ENCODE measurements around the gene SLC13A3.

SLC13A3 gene

DNA sequence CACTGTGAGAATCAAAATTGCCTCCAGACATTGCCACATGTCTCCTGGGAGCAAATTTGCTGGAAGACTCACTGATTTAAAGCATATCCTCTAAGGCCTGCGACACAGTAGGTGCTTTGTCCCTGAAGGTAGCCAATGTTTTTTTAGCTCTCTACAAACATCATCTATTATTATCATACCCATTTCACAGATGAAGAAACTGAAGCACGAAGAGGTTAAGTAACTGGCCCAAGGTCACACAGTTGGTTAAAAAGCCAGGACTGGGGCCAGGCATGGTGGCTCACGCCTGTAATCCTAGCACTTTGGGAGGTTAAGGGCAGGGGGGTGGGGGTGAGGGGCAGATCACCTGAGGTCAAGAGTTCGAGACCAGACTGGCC, 12.4 kb downstream of the SLC13A3 start:
- no peak overlapping the region for H3K4me3 ChIP-seq (ENCODE audit: insufficient read depth, low read length, poor library complexity, severe bottlenecking)
- TF ChIP-seq EZH2phosphoT487 (conservative IDR thresholded peaks at IDR 0.05; ENCODE audit: low read length) = no peak
- no peak for TF ChIP-seq CTCF (IDR thresholded peaks at IDR 0.05; ENCODE audit: insufficient read depth, low read length, poor library complexity, severe bottlenecking)
- no peaks in the 10 kb centered on the region for H3K9me3 ChIP-seq (ENCODE audit: insufficient read depth, low read length)
- no peaks in the 10 kb centered on the region for H3K79me2 ChIP-seq (ENCODE audit: insufficient read depth, low read length)
- H3K4me2 ChIP-seq (ENCODE audit: low read depth, low read length, poor library complexity, severe bottlenecking) = no peak overlapping the region
- H4K20me1 ChIP-seq (ENCODE audit: low read depth, low read length) = no peaks in the 10 kb centered on the region
- H2AFZ ChIP-seq (ENCODE audit: low read depth, low read length, severe bottlenecking) = no peak overlapping the region
- H3K27me3 ChIP-seq (ENCODE audit: low read length) = no peaks in the 10 kb centered on the region; the same call in 1 of the 2 replicates
- no peaks in the 10 kb centered on the region for H3K9me2 ChIP-seq (replicated peaks; ENCODE audit: insufficient read depth, low read length)
- H3F3A ChIP-seq (ENCODE audit: insufficient read depth) = no peaks in the 10 kb centered on the region
- no peaks in the 10 kb centered on the region for H3K36me3 ChIP-seq (ENCODE audit: low read length)
- H3K27ac ChIP-seq (ENCODE audit: low read depth, low read length) = no peak overlapping the region
- H3K9ac ChIP-seq (ENCODE audit: low read length) = no peak overlapping the region

- Histone ChIP-seq H3K4me2 (ENCODE audit: low read depth, low read length, poor library complexity, severe bottlenecking) (no peak overlapping the region), H3K27me3 (ENCODE audit: low read length) (no peaks in the 10 kb centered on the region; the same call in 1 of the 2 replicates)
Observed at GRCh38 chr20:46638134-46638897, 12.9 kb downstream of the SLC13A3 start.

DNA sequence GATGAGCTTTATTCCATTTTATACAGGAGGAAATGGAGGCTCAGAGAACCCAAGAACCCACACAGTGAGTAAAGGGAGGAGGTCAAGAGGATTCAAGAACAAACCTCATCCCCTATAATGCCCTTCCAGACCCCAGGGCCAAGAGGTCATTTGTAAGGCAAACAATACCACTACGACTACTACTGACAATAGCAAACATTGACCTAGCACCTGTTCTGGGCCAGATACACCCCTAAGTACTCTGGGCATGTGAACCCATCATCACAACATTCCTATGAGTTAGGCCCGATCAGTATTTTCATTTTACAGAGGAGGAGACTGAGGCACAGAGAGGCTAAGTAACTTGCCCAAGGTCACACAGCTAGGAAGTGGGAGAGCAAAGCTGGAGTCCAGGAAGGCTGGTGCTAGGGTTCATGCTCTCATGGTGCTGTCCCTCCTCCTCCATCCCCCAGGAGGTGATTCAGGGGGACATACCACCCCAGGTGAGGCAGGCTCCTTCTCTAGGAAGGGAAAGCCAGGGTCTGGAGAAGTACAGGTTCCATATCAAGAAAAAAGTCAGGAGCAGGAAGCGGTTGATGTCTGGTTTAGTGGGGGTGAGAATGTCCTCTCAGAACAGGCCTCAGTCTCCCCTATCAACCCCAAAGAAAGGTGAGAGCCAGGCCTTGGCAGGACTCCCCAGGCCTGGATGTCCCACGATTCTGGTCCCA, 13.7 kb downstream of the SLC13A3 start:
- Histone ChIP-seq H4K20me1 (ENCODE audit: low read depth, low read length) (no peaks in the 10 kb centered on the region), H3K79me2 (ENCODE audit: insufficient read depth, low read length) (no peaks in the 10 kb centered on the region), H2AFZ (ENCODE audit: low read depth, low read length, severe bottlenecking) (no peak overlapping the region), H3K9ac (ENCODE audit: low read length) (no peak overlapping the region), H3F3A (ENCODE audit: insufficient read depth) (no peaks in the 10 kb centered on the region), H3K9me2 (replicated peaks; ENCODE audit: insufficient read depth, low read length) (no peaks in the 10 kb centered on the region), H3K36me3 (ENCODE audit: low read length) (no peaks in the 10 kb centered on the region), H3K9me3 (ENCODE audit: insufficient read depth, low read length) (no peaks in the 10 kb centered on the region), H3K27me3 (ENCODE audit: low read length) (no peaks in the 10 kb centered on the region; the same call in 1 of the 2 replicates), H3K4me3 (ENCODE audit: insufficient read depth, low read length, poor library complexity, severe bottlenecking) (no peak overlapping the region), H3K4me2 (ENCODE audit: low read depth, low read length, poor library complexity, severe bottlenecking) (no peak overlapping the region), H3K27ac (ENCODE audit: low read depth, low read length) (no peak overlapping the region)
- TF ChIP-seq EZH2phosphoT487 (conservative IDR thresholded peaks at IDR 0.05; ENCODE audit: low read length) (no peak), CTCF (IDR thresholded peaks at IDR 0.05; ENCODE audit: insufficient read depth, low read length, poor library complexity, severe bottlenecking) (no peak)

More at GRCh38 chr20:46638134-46638897, 12.9 kb downstream of the SLC13A3 start:
- Histone ChIP-seq H3K36me3 (ENCODE audit: low read length) (no peaks in the 10 kb centered on the region), H3F3A (ENCODE audit: insufficient read depth) (no peaks in the 10 kb centered on the region), H3K27ac (ENCODE audit: low read depth, low read length) (no peak overlapping the region), H3K9ac (ENCODE audit: low read length) (no peak overlapping the region), H3K79me2 (ENCODE audit: insufficient read depth, low read length) (no peaks in the 10 kb centered on the region), H3K9me3 (ENCODE audit: insufficient read depth, low read length) (no peaks in the 10 kb centered on the region), H3K9me2 (replicated peaks; ENCODE audit: insufficient read depth, low read length) (no peaks in the 10 kb centered on the region), H3K4me3 (ENCODE audit: insufficient read depth, low read length, poor library complexity, severe bottlenecking) (no peak overlapping the region), H2AFZ (ENCODE audit: low read depth, low read length, severe bottlenecking) (no peak overlapping the region), H4K20me1 (ENCODE audit: low read depth, low read length) (no peaks in the 10 kb centered on the region)
- no peak for TF ChIP-seq EZH2phosphoT487 (conservative IDR thresholded peaks at IDR 0.05; ENCODE audit: low read length)
- no peak for TF ChIP-seq CTCF (IDR thresholded peaks at IDR 0.05; ENCODE audit: insufficient read depth, low read length, poor library complexity, severe bottlenecking)
